ENCODE results near the gene IPCEF1.

DNA sequence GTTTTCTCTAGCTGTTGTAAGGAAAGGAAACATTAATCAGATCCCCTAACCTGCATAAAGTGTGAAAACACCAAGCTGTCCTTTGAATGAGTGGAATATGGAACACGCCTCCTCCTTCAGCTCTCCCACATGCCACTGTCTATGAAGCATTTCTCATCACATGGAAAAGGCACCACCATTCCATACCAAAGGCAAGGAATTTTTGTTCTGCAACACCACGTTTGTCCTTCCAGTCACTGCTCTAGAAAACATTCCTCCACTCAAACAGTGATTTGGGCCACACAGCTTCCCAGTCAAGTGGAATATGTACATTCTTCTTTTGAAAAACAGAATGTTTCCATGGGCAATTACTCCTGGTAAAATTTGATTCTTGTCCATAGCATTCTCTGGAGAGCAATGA is 197.5 kb downstream of the IPCEF1 start:
- TF ChIP-seq, protein P1, sequence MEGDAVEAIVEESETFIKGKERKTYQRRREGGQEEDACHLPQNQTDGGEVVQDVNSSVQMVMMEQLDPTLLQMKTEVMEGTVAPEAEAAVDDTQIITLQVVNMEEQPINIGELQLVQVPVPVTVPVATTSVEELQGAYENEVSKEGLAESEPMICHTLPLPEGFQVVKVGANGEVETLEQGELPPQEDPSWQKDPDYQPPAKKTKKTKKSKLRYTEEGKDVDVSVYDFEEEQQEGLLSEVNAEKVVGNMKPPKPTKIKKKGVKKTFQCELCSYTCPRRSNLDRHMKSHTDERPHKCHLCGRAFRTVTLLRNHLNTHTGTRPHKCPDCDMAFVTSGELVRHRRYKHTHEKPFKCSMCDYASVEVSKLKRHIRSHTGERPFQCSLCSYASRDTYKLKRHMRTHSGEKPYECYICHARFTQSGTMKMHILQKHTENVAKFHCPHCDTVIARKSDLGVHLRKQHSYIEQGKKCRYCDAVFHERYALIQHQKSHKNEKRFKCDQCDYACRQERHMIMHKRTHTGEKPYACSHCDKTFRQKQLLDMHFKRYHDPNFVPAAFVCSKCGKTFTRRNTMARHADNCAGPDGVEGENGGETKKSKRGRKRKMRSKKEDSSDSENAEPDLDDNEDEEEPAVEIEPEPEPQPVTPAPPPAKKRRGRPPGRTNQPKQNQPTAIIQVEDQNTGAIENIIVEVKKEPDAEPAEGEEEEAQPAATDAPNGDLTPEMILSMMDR (IDR thresholded peaks at IDR 0.05; ENCODE audit: low read depth, low read length, missing input control), result no peak
- TF ChIP-seq REST (IDR thresholded peaks at IDR 0.05) (no peak), GABPA (IDR thresholded peaks at IDR 0.05 in 1 of 2, conservative IDR thresholded peaks at IDR 0.05 in 1 of 2) (no peak), SP1 (IDR thresholded peaks at IDR 0.05) (no peak), EGR1 (IDR thresholded peaks at IDR 0.05; ENCODE audit: low read depth in 2 of 2) (no peak), FOXA2 (IDR thresholded peaks at IDR 0.05) (no peak), TAF1 (conservative IDR thresholded peaks at IDR 0.05) (no peak), JUND (IDR thresholded peaks at IDR 0.05) (no peak), YY1 (IDR thresholded peaks at IDR 0.05) (no peak), RXRA (IDR thresholded peaks at IDR 0.05) (no peak), RAD21 (IDR thresholded peaks at IDR 0.05) (no peak), HNF4A (conservative IDR thresholded peaks at IDR 0.05) (no peak)
- TF ChIP-seq, protein P2, sequence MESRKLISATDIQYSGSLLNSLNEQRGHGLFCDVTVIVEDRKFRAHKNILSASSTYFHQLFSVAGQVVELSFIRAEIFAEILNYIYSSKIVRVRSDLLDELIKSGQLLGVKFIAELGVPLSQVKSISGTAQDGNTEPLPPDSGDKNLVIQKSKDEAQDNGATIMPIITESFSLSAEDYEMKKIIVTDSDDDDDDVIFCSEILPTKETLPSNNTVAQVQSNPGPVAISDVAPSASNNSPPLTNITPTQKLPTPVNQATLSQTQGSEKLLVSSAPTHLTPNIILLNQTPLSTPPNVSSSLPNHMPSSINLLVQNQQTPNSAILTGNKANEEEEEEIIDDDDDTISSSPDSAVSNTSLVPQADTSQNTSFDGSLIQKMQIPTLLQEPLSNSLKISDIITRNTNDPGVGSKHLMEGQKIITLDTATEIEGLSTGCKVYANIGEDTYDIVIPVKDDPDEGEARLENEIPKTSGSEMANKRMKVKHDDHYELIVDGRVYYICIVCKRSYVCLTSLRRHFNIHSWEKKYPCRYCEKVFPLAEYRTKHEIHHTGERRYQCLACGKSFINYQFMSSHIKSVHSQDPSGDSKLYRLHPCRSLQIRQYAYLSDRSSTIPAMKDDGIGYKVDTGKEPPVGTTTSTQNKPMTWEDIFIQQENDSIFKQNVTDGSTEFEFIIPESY (IDR thresholded peaks at IDR 0.05), result no peak
- TF ChIP-seq, protein P3, sequence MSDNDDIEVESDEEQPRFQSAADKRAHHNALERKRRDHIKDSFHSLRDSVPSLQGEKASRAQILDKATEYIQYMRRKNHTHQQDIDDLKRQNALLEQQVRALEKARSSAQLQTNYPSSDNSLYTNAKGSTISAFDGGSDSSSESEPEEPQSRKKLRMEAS (IDR thresholded peaks at IDR 0.05), result no peak

Measured in liver (tissue), 3 donors.